ENCODE measurements around the gene TNNT1. TPM values are rescaled to one million over a fixed set of nuclear protein-coding genes. Genes with fewer than 3 reads are reported as not detected.

TNNT1 gene
- polyA plus RNA-seq, 1 donor from 2014 or later: 6.2 TPM

DNA sequence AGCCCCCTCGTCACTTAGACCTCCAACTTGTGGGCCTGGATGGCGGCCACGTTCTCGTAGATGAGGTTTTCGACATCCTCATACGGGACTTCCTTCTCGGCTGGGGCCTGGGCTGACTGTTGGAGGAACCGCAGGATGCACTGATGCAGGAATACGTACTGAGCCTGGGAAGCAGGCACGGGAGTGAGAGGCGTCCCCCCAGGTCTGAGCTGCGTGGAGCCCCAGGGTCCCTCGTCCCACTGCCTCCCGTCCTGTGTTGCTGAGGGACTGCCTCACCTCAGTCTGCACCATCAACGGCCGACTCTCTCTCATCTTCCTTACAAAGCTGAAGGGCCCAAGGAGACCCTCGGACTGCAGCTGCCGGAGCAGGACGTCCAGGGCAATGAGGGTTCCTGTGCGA, 32.7 kb upstream of the TNNT1 start:
- Histone ChIP-seq H3K79me2 (replicated peaks; ENCODE audit: insufficient read depth, low read length) (peaks cover 4% of the 10 kb centered on the region), H3K36me3 (ENCODE audit: insufficient read depth, low read length) (peaks cover 7% of the 10 kb centered on the region), H3F3A (ENCODE audit: insufficient read depth, low read length, poor library complexity, severe bottlenecking) (no peaks in the 10 kb centered on the region), H3K9me2 (ENCODE audit: insufficient read depth, low read length) (no peaks in the 10 kb centered on the region), H3K4me2 (ENCODE audit: low read length) (no peak overlapping the region), H3K9ac (ENCODE audit: low read length) (no peak overlapping the region), H4K20me1 (ENCODE audit: insufficient read depth) (no peaks in the 10 kb centered on the region), H2AFZ (ENCODE audit: low read depth, low read length) (no peak overlapping the region), H3K9me3 (ENCODE audit: low read length) (no peaks in the 10 kb centered on the region), H3K27me3 (ENCODE audit: insufficient read depth, low read depth, low read length) (peaks cover 28% of the 10 kb centered on the region), H3K27ac (ENCODE audit: low read length) (no peak overlapping the region), H3K4me3 (ENCODE audit: low read length) (no peak overlapping the region)
- TF ChIP-seq SMC3 (conservative IDR thresholded peaks at IDR 0.05; ENCODE audit: poor library complexity): no peak
- TF ChIP-seq RAD21 (conservative IDR thresholded peaks at IDR 0.05): no peak
- TF ChIP-seq POLR2AphosphoS5 (IDR thresholded peaks at IDR 0.05): no peak
- TF ChIP-seq EZH2 (IDR thresholded peaks at IDR 0.05; ENCODE audit: borderline replicate concordance, insufficient read depth, low read length, poor library complexity, severe bottlenecking): no peak
- TF ChIP-seq MXI1 (conservative IDR thresholded peaks at IDR 0.05; ENCODE audit: poor library complexity, severe bottlenecking): no peak
- TF ChIP-seq, protein P1, sequence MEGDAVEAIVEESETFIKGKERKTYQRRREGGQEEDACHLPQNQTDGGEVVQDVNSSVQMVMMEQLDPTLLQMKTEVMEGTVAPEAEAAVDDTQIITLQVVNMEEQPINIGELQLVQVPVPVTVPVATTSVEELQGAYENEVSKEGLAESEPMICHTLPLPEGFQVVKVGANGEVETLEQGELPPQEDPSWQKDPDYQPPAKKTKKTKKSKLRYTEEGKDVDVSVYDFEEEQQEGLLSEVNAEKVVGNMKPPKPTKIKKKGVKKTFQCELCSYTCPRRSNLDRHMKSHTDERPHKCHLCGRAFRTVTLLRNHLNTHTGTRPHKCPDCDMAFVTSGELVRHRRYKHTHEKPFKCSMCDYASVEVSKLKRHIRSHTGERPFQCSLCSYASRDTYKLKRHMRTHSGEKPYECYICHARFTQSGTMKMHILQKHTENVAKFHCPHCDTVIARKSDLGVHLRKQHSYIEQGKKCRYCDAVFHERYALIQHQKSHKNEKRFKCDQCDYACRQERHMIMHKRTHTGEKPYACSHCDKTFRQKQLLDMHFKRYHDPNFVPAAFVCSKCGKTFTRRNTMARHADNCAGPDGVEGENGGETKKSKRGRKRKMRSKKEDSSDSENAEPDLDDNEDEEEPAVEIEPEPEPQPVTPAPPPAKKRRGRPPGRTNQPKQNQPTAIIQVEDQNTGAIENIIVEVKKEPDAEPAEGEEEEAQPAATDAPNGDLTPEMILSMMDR (IDR thresholded peaks at IDR 0.05; ENCODE audit: poor library complexity, severe bottlenecking): no peak
- TF ChIP-seq EP300 (conservative IDR thresholded peaks at IDR 0.05; ENCODE audit: poor library complexity, severe bottlenecking): no peak
- TF ChIP-seq, protein P2, sequence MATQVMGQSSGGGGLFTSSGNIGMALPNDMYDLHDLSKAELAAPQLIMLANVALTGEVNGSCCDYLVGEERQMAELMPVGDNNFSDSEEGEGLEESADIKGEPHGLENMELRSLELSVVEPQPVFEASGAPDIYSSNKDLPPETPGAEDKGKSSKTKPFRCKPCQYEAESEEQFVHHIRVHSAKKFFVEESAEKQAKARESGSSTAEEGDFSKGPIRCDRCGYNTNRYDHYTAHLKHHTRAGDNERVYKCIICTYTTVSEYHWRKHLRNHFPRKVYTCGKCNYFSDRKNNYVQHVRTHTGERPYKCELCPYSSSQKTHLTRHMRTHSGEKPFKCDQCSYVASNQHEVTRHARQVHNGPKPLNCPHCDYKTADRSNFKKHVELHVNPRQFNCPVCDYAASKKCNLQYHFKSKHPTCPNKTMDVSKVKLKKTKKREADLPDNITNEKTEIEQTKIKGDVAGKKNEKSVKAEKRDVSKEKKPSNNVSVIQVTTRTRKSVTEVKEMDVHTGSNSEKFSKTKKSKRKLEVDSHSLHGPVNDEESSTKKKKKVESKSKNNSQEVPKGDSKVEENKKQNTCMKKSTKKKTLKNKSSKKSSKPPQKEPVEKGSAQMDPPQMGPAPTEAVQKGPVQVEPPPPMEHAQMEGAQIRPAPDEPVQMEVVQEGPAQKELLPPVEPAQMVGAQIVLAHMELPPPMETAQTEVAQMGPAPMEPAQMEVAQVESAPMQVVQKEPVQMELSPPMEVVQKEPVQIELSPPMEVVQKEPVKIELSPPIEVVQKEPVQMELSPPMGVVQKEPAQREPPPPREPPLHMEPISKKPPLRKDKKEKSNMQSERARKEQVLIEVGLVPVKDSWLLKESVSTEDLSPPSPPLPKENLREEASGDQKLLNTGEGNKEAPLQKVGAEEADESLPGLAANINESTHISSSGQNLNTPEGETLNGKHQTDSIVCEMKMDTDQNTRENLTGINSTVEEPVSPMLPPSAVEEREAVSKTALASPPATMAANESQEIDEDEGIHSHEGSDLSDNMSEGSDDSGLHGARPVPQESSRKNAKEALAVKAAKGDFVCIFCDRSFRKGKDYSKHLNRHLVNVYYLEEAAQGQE (IDR thresholded peaks at IDR 0.05; ENCODE audit: borderline replicate concordance): no peak
- TF ChIP-seq TAF1 (IDR thresholded peaks at IDR 0.05; ENCODE audit: low read depth): no peak

DNA sequence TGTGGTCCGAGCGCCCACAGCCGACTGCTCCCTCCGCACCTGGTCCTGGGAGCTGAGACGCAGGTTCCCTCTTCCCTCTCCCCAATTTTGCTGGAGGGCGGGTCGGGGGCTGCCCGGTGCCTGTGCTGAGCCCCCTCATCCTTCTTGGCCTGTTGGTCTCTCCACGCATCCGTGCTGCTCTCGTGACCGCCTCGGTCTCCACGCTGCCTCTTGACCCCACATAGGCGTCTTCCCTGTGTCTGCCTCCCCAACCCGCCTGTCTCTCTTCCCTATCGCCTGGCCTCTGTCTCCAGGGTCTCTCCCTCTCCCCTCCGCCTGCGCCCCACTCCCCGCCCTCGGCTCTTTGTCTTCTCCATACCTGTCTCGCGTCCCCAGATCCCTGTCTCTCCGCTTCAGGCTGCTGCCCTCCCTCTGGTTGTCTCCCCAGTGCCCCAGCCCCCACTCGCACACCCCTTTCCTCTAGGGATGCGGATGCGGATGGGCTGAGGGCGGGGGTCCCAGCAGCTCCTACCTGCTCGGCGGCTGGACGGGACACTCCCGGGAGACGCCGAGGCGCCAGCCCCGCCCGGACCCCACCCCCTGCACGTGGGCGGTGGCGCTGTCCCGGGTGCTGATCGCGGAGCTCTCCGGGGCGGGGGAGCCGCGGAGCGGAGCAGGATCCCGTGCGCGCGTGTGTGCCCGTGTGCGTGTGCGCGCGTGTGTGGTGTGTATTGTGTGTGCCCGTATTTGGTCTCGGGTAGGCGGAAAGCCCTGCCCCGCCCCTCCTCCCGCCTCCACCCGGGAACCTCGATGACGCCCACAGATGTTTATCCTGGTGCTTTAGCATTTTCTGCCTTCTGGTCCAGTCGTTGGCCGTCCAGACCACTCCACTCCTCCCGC, 30.8 kb upstream of the TNNT1 start, which contains the start of gene SYT5:
Gene SYT5 (minus strand): TSS at position 684 of the 879 bp plus-strand sequence. CDS start 1,248 bp downstream, outside the sequence.
- peaks cover 23% of the 10 kb centered on the region for H3K27me3 ChIP-seq (ENCODE audit: insufficient read depth, low read depth, low read length)
- no peaks in the 10 kb centered on the region for H3K9me3 ChIP-seq (ENCODE audit: low read length)
- peaks cover 7% of the 10 kb centered on the region for H3K36me3 ChIP-seq (ENCODE audit: insufficient read depth, low read length)
- H3K4me3 ChIP-seq (ENCODE audit: low read length): peak within 1 kb of the TSS; percentile 78
- TF ChIP-seq RAD21 (conservative IDR thresholded peaks at IDR 0.05) (no peak), TAF1 (IDR thresholded peaks at IDR 0.05; ENCODE audit: low read depth) (peak; percentile 38), MXI1 (conservative IDR thresholded peaks at IDR 0.05; ENCODE audit: poor library complexity, severe bottlenecking) (peak; percentile 49), SMC3 (conservative IDR thresholded peaks at IDR 0.05; ENCODE audit: poor library complexity) (no peak), EP300 (conservative IDR thresholded peaks at IDR 0.05; ENCODE audit: poor library complexity, severe bottlenecking) (no peak), POLR2AphosphoS5 (IDR thresholded peaks at IDR 0.05) (peak; percentile 66), EZH2 (IDR thresholded peaks at IDR 0.05; ENCODE audit: borderline replicate concordance, insufficient read depth, low read length, poor library complexity, severe bottlenecking) (no peak)
- TF ChIP-seq, protein P1 (IDR thresholded peaks at IDR 0.05; ENCODE audit: poor library complexity, severe bottlenecking): no peak
- TF ChIP-seq, protein P2 (IDR thresholded peaks at IDR 0.05; ENCODE audit: borderline replicate concordance): peak; percentile 84
- peak within 1 kb of the TSS; percentile 66 for H2AFZ ChIP-seq (ENCODE audit: low read depth, low read length)
- H3K9ac ChIP-seq (ENCODE audit: low read length): peak within 1 kb of the TSS; percentile 99
- H3K79me2 ChIP-seq (replicated peaks; ENCODE audit: insufficient read depth, low read length): peaks cover 4% of the 10 kb centered on the region
- H3K9me2 ChIP-seq (ENCODE audit: insufficient read depth, low read length): no peaks in the 10 kb centered on the region
- no peaks in the 10 kb centered on the region for H3F3A ChIP-seq (ENCODE audit: insufficient read depth, low read length, poor library complexity, severe bottlenecking)
- H4K20me1 ChIP-seq (ENCODE audit: insufficient read depth): no peaks in the 10 kb centered on the region
- H3K4me2 ChIP-seq (ENCODE audit: low read length): peak within 1 kb of the TSS; percentile 69
- H3K27ac ChIP-seq (ENCODE audit: low read length): peak within 1 kb of the TSS; percentile 98

Measured in neural cell (in vitro differentiated cells).